ENCODE data around the gene PTPN20. TPM values are rescaled to one million over a fixed set of nuclear protein-coding genes. Genes with fewer than 3 reads are reported as not detected.

Gene PTPN20
- total RNA-seq, 1 experiment from 2014 or later: 9.5 TPM

DNA sequence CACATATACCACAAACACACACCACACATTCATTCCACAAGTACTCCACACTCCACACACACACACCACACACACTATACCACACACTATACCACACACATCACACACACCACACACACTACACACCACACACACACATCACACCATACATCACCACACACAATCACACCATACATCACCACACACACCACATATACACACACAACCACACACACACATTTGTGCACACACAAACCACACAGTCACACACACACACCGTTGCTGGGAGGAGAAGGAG, 112.8 kb downstream of the PTPN20 start:
- intact Hi-C loops (cut with micrococcal nuclease; ENCODE audit: unreplicated experiment) (loop anchor here (2.0 kb wide), 1 partner anchor 289 kb away; no protein-coding TSS in a partner anchor), in situ Hi-C loops (cut with HindIII; ENCODE audit: low pct_unique_long_range_greater_than_20kb, low sequenced_read_pairs) (no loop called here)
- ChIA-PET POLR2A (no interaction called here), CTCF (interaction anchor here (0.7 to 1.1 kb wide), 2 partner anchors 24 to 277 kb away, joined by 3 to 4 read pairs; no protein-coding TSS in a partner anchor)
- Histone ChIP-seq H3K36me3 (ENCODE audit: control insufficient read depth, insufficient read depth, low read length) (no peaks in the 10 kb centered on the region), H3K27me3 (ENCODE audit: control insufficient read depth, insufficient read depth, low read length) (no peaks in the 10 kb centered on the region), H3K4me1 (ENCODE audit: control insufficient read depth, insufficient read depth, low read length) (no peaks in the 10 kb centered on the region), H3K27ac (ENCODE audit: low read length) (no peak overlapping the region), H3K4me3 (ENCODE audit: low read depth in 2 of 2, low read length in 2 of 2) (no peak overlapping the region), H3K9me3 (ENCODE audit: control insufficient read depth, insufficient read depth, low read depth, low read length) (no peaks in the 10 kb centered on the region)
- no TSS peak for BruUV-seq (replicated peaks)
- DNase-seq (ENCODE audit: low read depth, low spot score): no peak
- TF ChIP-seq, protein P1, sequence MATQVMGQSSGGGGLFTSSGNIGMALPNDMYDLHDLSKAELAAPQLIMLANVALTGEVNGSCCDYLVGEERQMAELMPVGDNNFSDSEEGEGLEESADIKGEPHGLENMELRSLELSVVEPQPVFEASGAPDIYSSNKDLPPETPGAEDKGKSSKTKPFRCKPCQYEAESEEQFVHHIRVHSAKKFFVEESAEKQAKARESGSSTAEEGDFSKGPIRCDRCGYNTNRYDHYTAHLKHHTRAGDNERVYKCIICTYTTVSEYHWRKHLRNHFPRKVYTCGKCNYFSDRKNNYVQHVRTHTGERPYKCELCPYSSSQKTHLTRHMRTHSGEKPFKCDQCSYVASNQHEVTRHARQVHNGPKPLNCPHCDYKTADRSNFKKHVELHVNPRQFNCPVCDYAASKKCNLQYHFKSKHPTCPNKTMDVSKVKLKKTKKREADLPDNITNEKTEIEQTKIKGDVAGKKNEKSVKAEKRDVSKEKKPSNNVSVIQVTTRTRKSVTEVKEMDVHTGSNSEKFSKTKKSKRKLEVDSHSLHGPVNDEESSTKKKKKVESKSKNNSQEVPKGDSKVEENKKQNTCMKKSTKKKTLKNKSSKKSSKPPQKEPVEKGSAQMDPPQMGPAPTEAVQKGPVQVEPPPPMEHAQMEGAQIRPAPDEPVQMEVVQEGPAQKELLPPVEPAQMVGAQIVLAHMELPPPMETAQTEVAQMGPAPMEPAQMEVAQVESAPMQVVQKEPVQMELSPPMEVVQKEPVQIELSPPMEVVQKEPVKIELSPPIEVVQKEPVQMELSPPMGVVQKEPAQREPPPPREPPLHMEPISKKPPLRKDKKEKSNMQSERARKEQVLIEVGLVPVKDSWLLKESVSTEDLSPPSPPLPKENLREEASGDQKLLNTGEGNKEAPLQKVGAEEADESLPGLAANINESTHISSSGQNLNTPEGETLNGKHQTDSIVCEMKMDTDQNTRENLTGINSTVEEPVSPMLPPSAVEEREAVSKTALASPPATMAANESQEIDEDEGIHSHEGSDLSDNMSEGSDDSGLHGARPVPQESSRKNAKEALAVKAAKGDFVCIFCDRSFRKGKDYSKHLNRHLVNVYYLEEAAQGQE (IDR thresholded peaks at IDR 0.05; ENCODE audit: insufficient read depth in 1 of 2, low read depth in 2 of 2, low read length in 1 of 2): no peak
- TF ChIP-seq TCF7L2 (IDR thresholded peaks at IDR 0.05; ENCODE audit: low read depth, low read length) (no peak), POLR2AphosphoS5 (IDR thresholded peaks at IDR 0.05; ENCODE audit: low read depth, low read length) (no peak), SIN3A (IDR thresholded peaks at IDR 0.05; ENCODE audit: borderline replicate concordance, insufficient read depth, low read depth, low read length) (no peak)
- TF ChIP-seq, protein P2, sequence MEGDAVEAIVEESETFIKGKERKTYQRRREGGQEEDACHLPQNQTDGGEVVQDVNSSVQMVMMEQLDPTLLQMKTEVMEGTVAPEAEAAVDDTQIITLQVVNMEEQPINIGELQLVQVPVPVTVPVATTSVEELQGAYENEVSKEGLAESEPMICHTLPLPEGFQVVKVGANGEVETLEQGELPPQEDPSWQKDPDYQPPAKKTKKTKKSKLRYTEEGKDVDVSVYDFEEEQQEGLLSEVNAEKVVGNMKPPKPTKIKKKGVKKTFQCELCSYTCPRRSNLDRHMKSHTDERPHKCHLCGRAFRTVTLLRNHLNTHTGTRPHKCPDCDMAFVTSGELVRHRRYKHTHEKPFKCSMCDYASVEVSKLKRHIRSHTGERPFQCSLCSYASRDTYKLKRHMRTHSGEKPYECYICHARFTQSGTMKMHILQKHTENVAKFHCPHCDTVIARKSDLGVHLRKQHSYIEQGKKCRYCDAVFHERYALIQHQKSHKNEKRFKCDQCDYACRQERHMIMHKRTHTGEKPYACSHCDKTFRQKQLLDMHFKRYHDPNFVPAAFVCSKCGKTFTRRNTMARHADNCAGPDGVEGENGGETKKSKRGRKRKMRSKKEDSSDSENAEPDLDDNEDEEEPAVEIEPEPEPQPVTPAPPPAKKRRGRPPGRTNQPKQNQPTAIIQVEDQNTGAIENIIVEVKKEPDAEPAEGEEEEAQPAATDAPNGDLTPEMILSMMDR (IDR thresholded peaks at IDR 0.05): no peak
- no peak for ATAC-seq

DNA sequence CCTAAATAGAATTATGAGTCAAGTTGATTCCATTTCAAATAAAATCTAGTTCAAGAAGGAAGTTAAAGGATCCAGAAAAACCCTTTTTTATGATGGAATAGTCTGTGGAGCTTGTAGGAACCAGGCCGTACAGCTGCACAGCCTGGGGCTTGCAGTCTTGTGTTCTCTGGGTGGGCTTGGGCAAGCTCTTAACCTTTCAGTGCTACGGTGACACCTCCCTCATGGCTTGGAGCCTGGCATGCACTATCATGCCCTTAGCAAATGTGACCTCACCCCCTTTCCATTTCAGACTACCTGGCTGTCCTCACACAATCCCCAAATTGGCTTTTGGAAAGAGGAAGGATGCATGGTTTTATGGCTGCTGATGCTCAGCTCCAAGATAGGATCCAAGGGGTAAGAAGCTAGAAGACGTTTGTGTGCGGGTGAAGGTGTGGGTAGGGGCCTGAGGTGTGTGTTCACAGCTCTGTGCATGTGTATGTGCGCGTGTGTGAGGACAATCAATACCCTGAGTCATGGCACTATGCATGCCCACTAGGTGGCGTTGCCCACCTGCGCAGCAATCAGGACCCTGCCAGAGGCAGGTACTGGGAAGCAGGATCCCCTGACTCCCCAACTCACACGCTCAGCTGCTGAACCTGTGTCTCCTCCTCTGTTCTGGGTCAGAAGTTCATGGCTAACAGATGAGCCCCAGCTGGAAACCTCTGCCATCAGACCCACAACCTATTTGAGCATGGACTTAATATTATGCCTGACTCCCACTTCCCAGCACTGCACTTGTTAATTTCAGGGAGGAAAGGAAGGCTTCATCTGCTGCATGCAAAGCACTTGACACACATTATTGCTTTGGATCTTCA, 113.4 kb downstream of the PTPN20 start:
- ATAC-seq (peak; percentile 93), DNase-seq (ENCODE audit: low read depth, low spot score) (peak; percentile 68)
- H3K4me1 ChIP-seq (ENCODE audit: control insufficient read depth, insufficient read depth, low read length): no peaks in the 10 kb centered on the region
- intact Hi-C loops (cut with micrococcal nuclease; ENCODE audit: unreplicated experiment): loop anchor here (2.0 kb wide), 1 partner anchor 288 kb away; no protein-coding TSS in a partner anchor
- in situ Hi-C loops (cut with HindIII; ENCODE audit: low pct_unique_long_range_greater_than_20kb, low sequenced_read_pairs): no loop called here
- H3K27ac ChIP-seq (ENCODE audit: low read length): no peak overlapping the region
- BruUV-seq (replicated peaks): no TSS peak
- no peaks in the 10 kb centered on the region for H3K9me3 ChIP-seq (ENCODE audit: control insufficient read depth, insufficient read depth, low read depth, low read length)
- H3K36me3 ChIP-seq (ENCODE audit: control insufficient read depth, insufficient read depth, low read length): no peaks in the 10 kb centered on the region
- no peaks in the 10 kb centered on the region for H3K27me3 ChIP-seq (ENCODE audit: control insufficient read depth, insufficient read depth, low read length)
- no peak overlapping the region for H3K4me3 ChIP-seq (ENCODE audit: low read depth in 2 of 2, low read length in 2 of 2)
- ChIA-PET CTCF (interaction anchor here (0.6 to 1.1 kb wide), 5 partner anchors 12 to 398 kb away, joined by 3 to 6 read pairs (median 4); no protein-coding TSS in a partner anchor), POLR2A (no interaction called here)
- TF ChIP-seq, protein P1 (IDR thresholded peaks at IDR 0.05; ENCODE audit: insufficient read depth in 1 of 2, low read depth in 2 of 2, low read length in 1 of 2): 0 out of 4 replicates have a peak, but pooled peaks of 1 of the 2 experiments have one; percentile 51
- TF ChIP-seq, protein P2 (IDR thresholded peaks at IDR 0.05): peak; percentile 99
- TF ChIP-seq SIN3A (IDR thresholded peaks at IDR 0.05; ENCODE audit: borderline replicate concordance, insufficient read depth, low read depth, low read length): no peak
- no peak for TF ChIP-seq TCF7L2 (IDR thresholded peaks at IDR 0.05; ENCODE audit: low read depth, low read length)
- TF ChIP-seq POLR2AphosphoS5 (IDR thresholded peaks at IDR 0.05; ENCODE audit: low read depth, low read length): no peak

All from Panc1 (cell line).